ENCODE data around the gene TMEM134. TPM values are rescaled to one million over a fixed set of nuclear protein-coding genes. Genes with fewer than 3 reads are reported as not detected.
A peak's percentile ranks its signal among the peaks of the same experiment; 100 is the strongest.

The TMEM134 gene
- total RNA-seq, 4 donors from 2014 or later = 79.8 to 155 (median 108) TPM

DNA sequence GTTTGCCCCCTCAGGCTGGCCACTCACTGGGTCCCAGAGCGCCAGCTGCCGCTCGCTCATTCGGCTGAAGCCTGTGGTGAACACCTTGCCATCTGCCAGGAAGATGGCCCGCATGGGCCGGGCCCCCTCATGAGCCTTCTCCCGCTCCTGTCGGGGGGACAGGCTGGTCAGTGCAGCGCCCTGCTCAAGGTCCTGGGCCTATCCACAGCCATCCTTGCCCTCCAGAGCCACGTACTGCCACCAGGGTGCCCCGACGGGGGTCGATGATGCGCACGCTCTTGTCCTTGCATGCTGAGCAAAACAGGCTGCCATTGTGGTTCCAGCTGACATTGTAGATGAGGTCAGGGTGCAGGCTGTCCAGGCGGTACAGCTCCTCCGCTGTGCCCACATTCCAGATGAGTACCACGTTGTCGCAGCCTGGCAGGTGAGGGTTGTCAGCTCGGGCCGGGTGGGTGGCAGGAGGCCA lies 27.9 kb downstream of the TMEM134 start:
- no peak for DNase-seq
- H3K27ac ChIP-seq = peak overlapping the region in 2 of 4 donors; percentile 31 to 68
- H3K4me1 ChIP-seq = peaks cover 4 to 13% of the 10 kb centered on the region in 2 donors
- in situ Hi-C loops (cut with MboI; ENCODE audit: low sequenced_read_pairs in 4 of 4) = no loop called here
- no peaks in the 10 kb centered on the region for H3K9me3 ChIP-seq
- TF ChIP-seq, protein P1, sequence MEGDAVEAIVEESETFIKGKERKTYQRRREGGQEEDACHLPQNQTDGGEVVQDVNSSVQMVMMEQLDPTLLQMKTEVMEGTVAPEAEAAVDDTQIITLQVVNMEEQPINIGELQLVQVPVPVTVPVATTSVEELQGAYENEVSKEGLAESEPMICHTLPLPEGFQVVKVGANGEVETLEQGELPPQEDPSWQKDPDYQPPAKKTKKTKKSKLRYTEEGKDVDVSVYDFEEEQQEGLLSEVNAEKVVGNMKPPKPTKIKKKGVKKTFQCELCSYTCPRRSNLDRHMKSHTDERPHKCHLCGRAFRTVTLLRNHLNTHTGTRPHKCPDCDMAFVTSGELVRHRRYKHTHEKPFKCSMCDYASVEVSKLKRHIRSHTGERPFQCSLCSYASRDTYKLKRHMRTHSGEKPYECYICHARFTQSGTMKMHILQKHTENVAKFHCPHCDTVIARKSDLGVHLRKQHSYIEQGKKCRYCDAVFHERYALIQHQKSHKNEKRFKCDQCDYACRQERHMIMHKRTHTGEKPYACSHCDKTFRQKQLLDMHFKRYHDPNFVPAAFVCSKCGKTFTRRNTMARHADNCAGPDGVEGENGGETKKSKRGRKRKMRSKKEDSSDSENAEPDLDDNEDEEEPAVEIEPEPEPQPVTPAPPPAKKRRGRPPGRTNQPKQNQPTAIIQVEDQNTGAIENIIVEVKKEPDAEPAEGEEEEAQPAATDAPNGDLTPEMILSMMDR (IDR thresholded peaks at IDR 0.05 in 4 of 5, conservative IDR thresholded peaks at IDR 0.05 in 1 of 5) = no peak
- TF ChIP-seq POLR2A (IDR thresholded peaks at IDR 0.05) = no peak
- ATAC-seq = no peak
- H3K4me3 ChIP-seq = no peak overlapping the region
- no peaks in the 10 kb centered on the region for H3K36me3 ChIP-seq
- intact Hi-C loops (cut with DNase I; ENCODE audit: low total_unique reads) = no loop called here
- no peaks in the 10 kb centered on the region for H3K27me3 ChIP-seq

DNA sequence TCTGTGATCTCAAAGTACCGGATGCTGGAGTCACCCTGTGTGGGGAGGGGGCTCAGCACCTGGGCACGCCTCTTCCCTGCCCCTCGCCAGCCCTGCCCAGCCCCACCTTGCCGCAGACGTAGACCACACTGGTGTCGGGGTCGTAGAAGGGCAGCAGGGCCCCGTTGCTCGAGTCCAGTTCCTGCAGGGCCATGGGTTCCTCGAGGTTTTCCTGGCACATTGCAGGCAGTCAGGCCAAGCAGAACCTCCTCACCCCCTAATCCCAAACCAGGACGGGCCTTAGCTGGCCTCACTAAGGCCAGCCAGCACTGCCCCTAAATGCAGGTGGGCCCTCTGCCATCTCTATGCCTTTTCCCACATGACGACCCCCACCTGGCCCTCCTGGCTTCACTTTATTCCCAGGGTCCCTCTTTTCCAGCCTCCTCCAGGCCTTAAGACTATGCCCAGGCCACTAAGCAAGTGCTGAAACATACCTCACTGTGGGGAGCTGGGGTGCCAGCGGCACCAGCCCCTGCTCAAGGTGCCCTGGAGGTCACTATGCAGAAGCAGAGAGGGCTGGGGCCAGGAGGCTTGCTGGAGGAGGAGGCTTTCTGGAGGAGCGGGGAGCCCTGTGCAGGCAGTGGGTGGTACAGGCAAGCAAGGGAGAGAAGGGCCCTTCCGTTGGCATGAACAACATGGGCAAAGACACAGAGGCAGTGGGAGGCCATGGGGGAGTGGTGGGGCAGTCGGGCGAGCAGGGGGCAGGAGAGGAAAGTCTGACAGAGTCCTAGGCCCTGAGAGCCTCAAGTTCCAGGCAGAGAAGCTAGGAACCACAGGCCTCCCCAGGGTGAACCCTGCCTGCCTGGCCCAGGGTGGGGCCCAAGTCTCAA lies 28.6 kb downstream of the TMEM134 start:
- no peak for ATAC-seq
- H3K27ac ChIP-seq = peak overlapping the region; percentile 12 to 68 (median 38)
- TF ChIP-seq POLR2A (IDR thresholded peaks at IDR 0.05) = no peak
- TF ChIP-seq, protein P1 (IDR thresholded peaks at IDR 0.05 in 4 of 5, conservative IDR thresholded peaks at IDR 0.05 in 1 of 5) = no peak
- no peaks in the 10 kb centered on the region for H3K9me3 ChIP-seq
- in situ Hi-C loops (cut with MboI; ENCODE audit: low sequenced_read_pairs in 4 of 4) (no loop called here), intact Hi-C loops (cut with DNase I; ENCODE audit: low total_unique reads) (no loop called here)
- no peak for DNase-seq
- H3K27me3 ChIP-seq = no peaks in the 10 kb centered on the region
- H3K4me1 ChIP-seq = peaks cover 4 to 13% of the 10 kb centered on the region in 2 donors
- peaks cover 0 to 3% of the 10 kb centered on the region in 2 donors for H3K36me3 ChIP-seq
- no peak overlapping the region for H3K4me3 ChIP-seq

DNA sequence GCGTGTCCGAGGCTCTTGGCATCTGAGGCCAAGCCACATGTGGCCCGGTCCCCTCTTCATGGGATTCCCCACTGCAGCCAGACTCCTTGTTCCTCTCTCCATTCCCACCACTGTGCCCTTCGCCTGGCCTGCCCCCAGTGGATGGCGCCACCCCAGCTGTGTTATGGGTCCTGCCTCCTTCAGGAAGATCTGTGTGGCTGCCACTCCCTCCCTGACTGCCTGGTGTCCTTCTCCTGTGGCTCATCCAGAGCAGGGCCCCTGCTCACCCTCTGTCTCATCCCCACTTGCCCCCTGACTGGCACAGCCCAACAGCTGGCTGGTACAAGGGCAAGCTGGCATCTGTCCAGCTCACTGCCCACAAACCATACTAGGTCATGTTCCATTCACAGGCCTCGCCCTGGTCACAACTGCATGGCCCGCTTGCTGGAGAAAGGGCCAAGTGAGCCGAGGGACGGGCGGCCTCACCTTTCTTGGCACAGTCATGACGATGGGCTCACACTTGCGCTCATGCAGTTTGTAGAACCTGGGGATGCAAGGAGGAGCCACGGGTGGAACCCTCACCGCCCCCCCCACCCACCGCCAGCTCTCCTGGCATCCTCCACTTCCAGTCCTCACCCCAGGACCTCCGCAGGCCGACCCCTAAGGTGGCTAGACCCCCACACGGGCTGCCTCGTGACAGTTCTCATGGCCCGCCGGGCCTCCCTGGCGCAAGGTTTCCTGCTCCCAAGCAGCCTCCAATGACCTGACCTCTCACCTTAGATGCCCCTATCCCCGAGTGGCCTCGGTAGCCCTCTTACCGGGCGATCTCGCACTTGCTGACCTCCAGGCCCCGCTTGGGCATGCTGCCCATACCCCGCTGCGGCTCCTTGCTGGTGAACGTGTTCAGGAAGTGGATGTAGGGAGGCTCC lies 29.5 kb downstream of the TMEM134 start:
- H3K36me3 ChIP-seq = peaks cover 0 to 12% of the 10 kb centered on the region in 2 donors
- no peak overlapping the region for H3K4me3 ChIP-seq
- H3K9me3 ChIP-seq = no peaks in the 10 kb centered on the region
- in situ Hi-C loops (cut with MboI; ENCODE audit: low sequenced_read_pairs in 4 of 4) = no loop called here
- TF ChIP-seq, protein P1 (IDR thresholded peaks at IDR 0.05 in 4 of 5, conservative IDR thresholded peaks at IDR 0.05 in 1 of 5) = no peak
- intact Hi-C loops (cut with DNase I; ENCODE audit: low total_unique reads) = no loop called here
- no peak for ATAC-seq
- H3K27ac ChIP-seq = peak overlapping the region; percentile 12 to 68 (median 38)
- H3K27me3 ChIP-seq = no peaks in the 10 kb centered on the region
- H3K4me1 ChIP-seq = peaks cover 4 to 13% of the 10 kb centered on the region in 2 donors
- DNase-seq = peak in 1 of 2 donors; percentile 52

DNA sequence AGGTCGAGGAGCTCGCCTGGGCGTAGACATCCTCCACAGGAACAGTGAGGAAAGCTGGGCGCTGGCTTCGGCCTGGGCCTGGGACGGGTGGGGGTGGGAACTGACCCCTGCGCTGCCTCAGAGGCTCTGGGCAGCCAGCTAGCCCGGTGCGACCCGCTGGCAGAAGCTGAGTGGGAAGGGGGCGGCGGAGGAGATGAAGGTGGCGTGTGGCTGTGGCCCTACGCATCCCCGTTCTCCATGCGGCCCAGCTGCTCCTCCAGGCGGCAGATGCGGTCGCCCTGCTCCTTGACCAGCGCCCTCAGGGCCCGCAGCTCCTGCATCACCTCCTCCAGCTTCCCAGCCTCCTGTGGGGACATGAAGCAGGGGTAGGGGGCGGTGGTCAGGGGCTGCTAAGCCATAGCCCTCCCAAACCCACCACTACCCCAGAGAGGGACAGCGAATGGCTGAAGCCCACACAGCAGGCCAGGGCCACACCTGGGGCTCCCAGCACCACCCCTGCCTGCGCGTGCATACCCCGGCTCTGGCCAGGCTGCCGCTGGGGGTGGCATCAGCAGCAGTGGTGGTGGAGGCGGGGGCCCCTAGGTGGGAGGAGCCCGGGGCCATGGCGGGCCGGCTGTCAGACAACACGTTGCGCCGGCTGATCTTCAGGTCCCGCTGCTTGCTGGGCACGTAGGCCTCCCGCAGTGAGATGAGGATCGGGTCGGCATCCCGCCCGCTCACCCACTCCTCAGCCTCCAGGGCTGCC lies 30.7 kb downstream of the TMEM134 start:
- in situ Hi-C loops (cut with MboI; ENCODE audit: low sequenced_read_pairs in 4 of 4) (no loop called here), intact Hi-C loops (cut with DNase I; ENCODE audit: low total_unique reads) (no loop called here)
- no peaks in the 10 kb centered on the region for H3K27me3 ChIP-seq
- H3K9me3 ChIP-seq = no peaks in the 10 kb centered on the region
- TF ChIP-seq POLR2A (IDR thresholded peaks at IDR 0.05) = no peak
- TF ChIP-seq, protein P1 (IDR thresholded peaks at IDR 0.05 in 4 of 5, conservative IDR thresholded peaks at IDR 0.05 in 1 of 5) = no peak
- no peak for ATAC-seq
- peaks cover 4 to 13% of the 10 kb centered on the region in 2 donors for H3K4me1 ChIP-seq
- H3K4me3 ChIP-seq = no peak overlapping the region
- no peak for DNase-seq
- peaks cover 0 to 25% of the 10 kb centered on the region in 2 donors for H3K36me3 ChIP-seq
- peak overlapping the region in 1 of 4 donors; percentile 68 for H3K27ac ChIP-seq
